Measurements from ENCODE around the gene LIMS2.

GRCh38 chr2:127652786-127653357 lies 22.5 kb downstream of the LIMS2 start:
- TF ChIP-seq CTCF (optimal IDR thresholded peaks at IDR 0.05 in 1 of 3, IDR thresholded peaks at IDR 0.05 in 1 of 3, conservative IDR thresholded peaks at IDR 0.05 in 1 of 3; ENCODE audit: extremely low read depth in 1 of 3, insufficient read depth in 2 of 3, low read length in 3 of 3) (no peak), EZH2 (IDR thresholded peaks at IDR 0.05; ENCODE audit: low read length) (no peak)
